GM12878 (cell line): ENCODE data around the gene ETV7. TPM values are rescaled to one million over a fixed set of nuclear protein-coding genes. Genes with fewer than 3 reads are reported as not detected.

Source experiments
- ATAC-seq: fragments of 200-7000 bp; cut with Tn5 transposase; 3 replicates; pipeline ENCODE4 v1.9.1; 2020; ENCODE audit warnings: mild to moderate bottlenecking, moderate library complexity
- BruUV-seq: library from RNA; stranded (reverse); fragments of 400-500 nt; replicated peaks from 2 replicates; lab custom pipeline; 2021; lab: Mats Ljungman, UMichigan
- CTCF ChIA-PET: fragments of 300-600 bp; sonication (Branson Sonifier 250); formaldehyde crosslinking; extraction: SDS; loops from one replicate; lab custom pipeline; 2021; ENCODE audit warnings: inconsistent platforms; lab: Yijun Ruan, JAX
- POLR2A ChIA-PET: fragments of 350-600 bp; formaldehyde crosslinking; extraction: SDS; loops from one replicate; lab custom pipeline; 2021; ENCODE audit warnings: inconsistent platforms; lab: Charles Lee
- RAD21 ChIA-PET: fragments of 300-600 bp; sonication (Branson Sonifier 250); formaldehyde crosslinking; loops from one replicate; lab custom pipeline; 2023; ENCODE audit warnings: antibody characterized with exemption; ENCODE audit not compliant: unreplicated experiment; lab: Charles Lee
- SMC1A ChIA-PET: fragments of 300-600 bp; sonication (Branson Sonifier 250); formaldehyde crosslinking; loops from one replicate; lab custom pipeline; 2023; ENCODE audit not compliant: unreplicated experiment, uncharacterized antibody; lab: Charles Lee
- DNase-seq: peaks from one replicate; pipeline ENCODE4 v3.0.0-alpha.2; 2011; ENCODE audit warnings: low read depth, low spot score
- FAIRE-seq: peaks from 3 replicates; lab custom pipeline; 2011; peaks lifted over from hg19 to GRCh38; lab: Jason Lieb, UNC
- H2AFZ ChIP-seq: 2 replicates; pipeline ENCODE4 v1.6.0; 2011; ENCODE audit warnings: low read depth, low read length, control low read depth; ENCODE audit not compliant: control insufficient read depth
- H3K27ac ChIP-seq: 2 replicates; pipeline ENCODE4 v1.5.1; 2011; ENCODE audit warnings: control low read depth; ENCODE audit not compliant: control insufficient read depth, insufficient read depth
- H3K27me3 ChIP-seq, 2 experiments: replicated peaks in 1 of 2; 2 replicates each; pipeline versions ENCODE4 v1.6.0 to v1.6.1; 2011; ENCODE audit warnings: low read length in 1 of 2; ENCODE audit not compliant: control insufficient read depth in 2 of 2, insufficient read depth in 2 of 2
- H3K36me3 ChIP-seq, 2 experiments: 2 replicates each; pipeline ENCODE4 v1.5.1; 2011; ENCODE audit warnings: low read length in 1 of 2; ENCODE audit not compliant: control insufficient read depth in 2 of 2, insufficient read depth in 2 of 2
- H3K4me1 ChIP-seq: 2 replicates; pipeline ENCODE4 v1.6.1; 2011; ENCODE audit warnings: mild to moderate bottlenecking, low read length, moderate library complexity, mixed read lengths; ENCODE audit not compliant: control insufficient read depth, insufficient read depth
- H3K4me2 ChIP-seq: 2 replicates; pipeline ENCODE4 v1.6.0; 2011; ENCODE audit warnings: control low read depth; ENCODE audit not compliant: control insufficient read depth, insufficient read depth
- H3K4me3 ChIP-seq: fragments of 200-600 bp; sonication (generic); 2 replicates; pipeline ENCODE4 v1.5.1; 2016
- H3K79me2 ChIP-seq: 2 replicates; pipeline ENCODE4 v1.6.0; 2011; ENCODE audit warnings: low read length; ENCODE audit not compliant: control insufficient read depth, insufficient read depth
- H3K9ac ChIP-seq: 2 replicates; pipeline ENCODE4 v1.8.0; 2011; ENCODE audit warnings: low read length, control low read depth, mixed read lengths; ENCODE audit not compliant: control insufficient read depth, insufficient read depth
- H3K9me3 ChIP-seq: replicated peaks from 3 replicates; pipeline ENCODE4 v1.5.1; 2011; ENCODE audit warnings: mild to moderate bottlenecking, low read length; ENCODE audit not compliant: control insufficient read depth, insufficient read depth
- H4K20me1 ChIP-seq: 2 replicates; pipeline ENCODE4 v1.6.0; 2011; ENCODE audit not compliant: control insufficient read depth, insufficient read depth
- BCL11A ChIP-seq: IDR thresholded peaks from 2 replicates; pipeline ENCODE4 v1.6.1; 2011; ENCODE audit warnings: low read depth, low read length
- CBX3 ChIP-seq: fragments of 200-600 bp; sonication (generic); IDR thresholded peaks from 2 replicates; pipeline ENCODE4 v1.6.1; 2016; ENCODE audit warnings: low read depth, borderline replicate concordance
- CUX1 ChIP-seq: IDR thresholded peaks from 2 replicates; pipeline ENCODE4 v1.6.1; 2012; ENCODE audit warnings: improper control_type of control experiment, low read depth, low read length; ENCODE audit not compliant: insufficient replicate concordance
- HDAC6 ChIP-seq: fragments of 200-600 bp; sonication (generic); IDR thresholded peaks from one replicate; pipeline ENCODE4 v1.8.0; 2017; ENCODE audit warnings: antibody characterized with exemption; ENCODE audit not compliant: unreplicated experiment
- IKZF1 ChIP-seq: fragments of 450-650 bp; conservative IDR thresholded peaks from 2 replicates; pipeline ENCODE4 v1.6.1; 2017; ENCODE audit warnings: antibody characterized with exemption, mild to moderate bottlenecking
- NFXL1 ChIP-seq: fragments of 450-650 bp; IDR thresholded peaks from 2 replicates; pipeline ENCODE4 v1.6.1; 2017; ENCODE audit warnings: antibody characterized with exemption, mild to moderate bottlenecking, borderline replicate concordance
- PAX8 ChIP-seq: fragments of 450-650 bp; IDR thresholded peaks from 2 replicates; pipeline ENCODE4 v1.6.1; 2017; ENCODE audit warnings: mild to moderate bottlenecking, moderate library complexity
- SREBF1 ChIP-seq: IDR thresholded peaks from 2 replicates; pipeline ENCODE4 v1.6.1; 2012; ENCODE audit warnings: mild to moderate bottlenecking, low read length
- STAT1 ChIP-seq: fragments of 450-650 bp; conservative IDR thresholded peaks from 2 replicates; pipeline ENCODE4 v1.6.1; 2014; ENCODE audit warnings: antibody characterized with exemption, mild to moderate bottlenecking
- SUZ12 ChIP-seq: fragments of 200-600 bp; sonication (generic); IDR thresholded peaks from one replicate; pipeline ENCODE4 v1.6.1; 2018; ENCODE audit warnings: antibody characterized with exemption, mild to moderate bottlenecking; ENCODE audit not compliant: unreplicated experiment
- TCF3 ChIP-seq: IDR thresholded peaks from 2 replicates; pipeline ENCODE4 v1.6.1; 2012; ENCODE audit warnings: low read depth, mild to moderate bottlenecking, low read length, borderline replicate concordance; ENCODE audit not compliant: insufficient read depth
- YBX1 ChIP-seq: fragments of 450-650 bp; IDR thresholded peaks from 2 replicates; pipeline ENCODE4 v1.6.1; 2016; ENCODE audit warnings: antibody characterized with exemption
- ZBED1 ChIP-seq: IDR thresholded peaks from 2 replicates; pipeline ENCODE4 v1.6.1; 2016; ENCODE audit warnings: borderline replicate concordance
- ZNF592 ChIP-seq: fragments of 450-650 bp; IDR thresholded peaks from 2 replicates; pipeline ENCODE4 v1.6.1; 2017; ENCODE audit warnings: mild to moderate bottlenecking, moderate library complexity
- WGBS: methylation state at CpG from one replicate; pipeline ENCODE4 v1.1.6; 2016; ENCODE audit warnings: low lambda C conversion rate; ENCODE audit not compliant: insufficient replicate concordance, insufficient coverage; ENCODE audit errors: missing lambda C conversion rate; 5-methylcytosine and 5-hydroxymethylcytosine counted together
- in situ Hi-C: fragments of 300-500 bp; cut with MboI; formaldehyde crosslinking; loops from 9 replicates; pipeline ENCODE4 v1.14.3; 2018; ENCODE audit warnings: mixed read lengths
- intact Hi-C: fragments of 100-400 bp; cut with micrococcal nuclease; formaldehyde crosslinking; loops from one replicate; pipeline ENCODE4 v1.14.2; 2022; ENCODE audit not compliant: unreplicated experiment
- polyA plus RNA-seq, 11 experiments: library from polyadenylated mRNA; depleted of rRNA in 4 of 11; unstranded in 6 of 11; stranded (reverse) in 5 of 11; fragments of >200 nt; fragmentation: Nextera tagmentation in 4 of 11; fragmentation: Illumina TruSeq in 1 of 11; extraction: Ambion mirVana in 4 of 11; extraction: Trizol in 1 of 11; gene quantifications; 1 replicate in 1 of 11; 2 replicates in 10 of 11; pipeline versions ENCODE4 v1.2.1 to v1.2.3, GENCODE V29; 2011 to 2016; ENCODE audit warnings: inconsistent platforms in 2 of 11, missing spikeins in 2 of 11, low read depth in 1 of 11
- total RNA-seq, 4 experiments: library from RNA; depleted of rRNA in 3 of 4; stranded (reverse); fragments of >200 nt in 3 of 4; fragmentation: Illumina TruSeq in 1 of 4; extraction: Trizol in 1 of 4; gene quantifications; 2 replicates each; pipeline versions ENCODE4 v1.2.1 to v1.2.3, GENCODE V29; 2013 to 2021
- TF ChIP-seq, protein P1 (sequence below): fragments of 150-350 bp; IDR thresholded peaks from 2 replicates; pipeline ENCODE4 v1.6.1; 2014; ENCODE audit warnings: mild to moderate bottlenecking, low read depth, low read length

Gene ETV7
- total and polyA plus RNA-seq, 10 of the 15 experiments (the other 5 are each of a cell fraction or from before 2014, with no cell fraction given): 0.04 to 1.8 (median 1.3) TPM

GRCh38 chr6:36331381-36331780, 56.1 kb downstream of the ETV7 start:
- SMC1A ChIA-PET: interaction anchor here (2.1 kb wide), 1 partner anchor 27 kb away, joined by 5 read pairs; no protein-coding TSS in a partner anchor
- intact Hi-C loops: no loop called here
- no peak overlapping the region for H3K27ac ChIP-seq
- H3K9ac ChIP-seq: no peak overlapping the region
- peaks cover 0 to 6% of the 10 kb centered on the region in 2 experiments; a peak in 1 of 4 replicates for H3K27me3 ChIP-seq
- no peaks in the 10 kb centered on the region for H3K9me3 ChIP-seq
- WGBS: 76% methylated on average over 6 of the region's 6 CpGs
- no peak for FAIRE-seq
- H3K4me2 ChIP-seq: no peak overlapping the region
- no TSS peak for BruUV-seq
- no peak overlapping the region for H3K4me3 ChIP-seq
- POLR2A ChIA-PET: no interaction called here
- RAD21 ChIA-PET: interaction anchor here (1.4 kb wide), 1 partner anchor 9 kb away, joined by 3 read pairs; no protein-coding TSS in a partner anchor
- no peaks in the 10 kb centered on the region for H3K79me2 ChIP-seq
- no peak for DNase-seq
- peaks cover 1% of the 10 kb centered on the region for H3K4me1 ChIP-seq
- in situ Hi-C loops: no loop called here
- H4K20me1 ChIP-seq: no peaks in the 10 kb centered on the region
- CTCF ChIA-PET: interaction anchor here (0.8 to 0.9 kb wide), 2 partner anchors 10 to 30 kb away, joined by 3 read pairs; no protein-coding TSS in a partner anchor
- H2AFZ ChIP-seq: no peak overlapping the region
- ATAC-seq: no peak
- no peaks in the 10 kb centered on the region for H3K36me3 ChIP-seq
- no peak for TF ChIP-seq BCL11A
- TF ChIP-seq YBX1: no peak
- TF ChIP-seq STAT1: no peak
- no peak for TF ChIP-seq PAX8
- no peak for TF ChIP-seq ZNF592
- no peak for TF ChIP-seq ZBED1
- TF ChIP-seq, protein P1, sequence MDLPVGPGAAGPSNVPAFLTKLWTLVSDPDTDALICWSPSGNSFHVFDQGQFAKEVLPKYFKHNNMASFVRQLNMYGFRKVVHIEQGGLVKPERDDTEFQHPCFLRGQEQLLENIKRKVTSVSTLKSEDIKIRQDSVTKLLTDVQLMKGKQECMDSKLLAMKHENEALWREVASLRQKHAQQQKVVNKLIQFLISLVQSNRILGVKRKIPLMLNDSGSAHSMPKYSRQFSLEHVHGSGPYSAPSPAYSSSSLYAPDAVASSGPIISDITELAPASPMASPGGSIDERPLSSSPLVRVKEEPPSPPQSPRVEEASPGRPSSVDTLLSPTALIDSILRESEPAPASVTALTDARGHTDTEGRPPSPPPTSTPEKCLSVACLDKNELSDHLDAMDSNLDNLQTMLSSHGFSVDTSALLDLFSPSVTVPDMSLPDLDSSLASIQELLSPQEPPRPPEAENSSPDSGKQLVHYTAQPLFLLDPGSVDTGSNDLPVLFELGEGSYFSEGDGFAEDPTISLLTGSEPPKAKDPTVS: no peak
- no peak for TF ChIP-seq SREBF1
- no peak for TF ChIP-seq SUZ12
- no peak for TF ChIP-seq CBX3
- no peak for TF ChIP-seq NFXL1
- TF ChIP-seq IKZF1: no peak
- TF ChIP-seq HDAC6: no peak
- TF ChIP-seq CUX1: no peak
- TF ChIP-seq TCF3: no peak
